CD14-positive monocyte (primary cell): ENCODE measurements around the gene GRIN1. TPM values are rescaled to one million over a fixed set of nuclear protein-coding genes. Genes with fewer than 3 reads are reported as not detected.

Source experiments
- DNase-seq, 3 donors: peaks; one replicate each; pipeline ENCODE4 v3.0.0-alpha.2; 2011 to 2022
- H2AFZ ChIP-seq: 2 replicates; pipeline ENCODE4 v1.6.0; 2012; ENCODE audit warnings: mild to moderate bottlenecking, low read depth, low read length, inconsistent platforms; ENCODE audit not compliant: insufficient read depth, poor library complexity, severe bottlenecking
- H3K27ac ChIP-seq, 2 donors: 1 replicate in 1 of 2; 2 replicates in 1 of 2; pipeline ENCODE4 v1.5.1; 2012 to 2013; ENCODE audit warnings: low read length in 2 of 2, control low read depth in 1 of 2, inconsistent platforms in 1 of 2, low read depth in 1 of 2, mild to moderate bottlenecking in 1 of 2
- H3K27me3 ChIP-seq, 2 donors: one replicate each; pipeline versions ENCODE4 v1.6.0 to v1.6.1; 2011 to 2013; ENCODE audit warnings: low read length in 2 of 2; ENCODE audit not compliant: control insufficient read depth in 2 of 2, insufficient read depth in 2 of 2
- H3K36me3 ChIP-seq, 2 donors: replicated peaks in 1 of 2; 1 replicate in 1 of 2; 2 replicates in 1 of 2; pipeline versions ENCODE4 v1.5.1 to v1.6.1; 2012 to 2013; ENCODE audit warnings: low read length in 2 of 2, control low read depth in 1 of 2, inconsistent platforms in 1 of 2, mild to moderate bottlenecking in 1 of 2; ENCODE audit not compliant: insufficient read depth in 2 of 2, control insufficient read depth in 1 of 2
- H3K4me1 ChIP-seq, 2 donors: 1 replicate in 1 of 2; 2 replicates in 1 of 2; pipeline versions ENCODE4 v1.5.1 to v1.6.1; 2012 to 2013; ENCODE audit warnings: low read length in 2 of 2, control low read depth in 1 of 2, inconsistent platforms in 1 of 2, mild to moderate bottlenecking in 1 of 2, moderate library complexity in 1 of 2; ENCODE audit not compliant: insufficient read depth in 2 of 2, control insufficient read depth in 1 of 2
- H3K4me2 ChIP-seq: replicated peaks from 2 replicates; pipeline ENCODE3; 2012; ENCODE audit warnings: low read length, moderate library complexity, mild to moderate bottlenecking; ENCODE audit not compliant: poor library complexity, severe bottlenecking; ENCODE audit errors: extremely low read depth
- H3K4me3 ChIP-seq, 3 experiments: fragments of 200-600 bp in 1 of 3; sonication (generic) in 1 of 3; replicated peaks in 1 of 3; 1 replicate in 2 of 3; 2 replicates in 1 of 3; pipeline ENCODE4 v1.5.1; 2011 to 2013; ENCODE audit warnings: low read length in 3 of 3, mild to moderate bottlenecking in 3 of 3, control low read depth in 2 of 3, low read depth in 2 of 3, inconsistent platforms in 1 of 3, moderate library complexity in 1 of 3
- H3K79me2 ChIP-seq: 2 replicates; pipeline ENCODE4 v1.6.0; 2012; ENCODE audit warnings: mild to moderate bottlenecking, control low read depth, inconsistent platforms, low read length, moderate library complexity; ENCODE audit not compliant: insufficient read depth
- H3K9ac ChIP-seq: 2 replicates; pipeline ENCODE4 v1.6.0; 2017; ENCODE audit warnings: low read length, mild to moderate bottlenecking; ENCODE audit not compliant: insufficient read depth, poor library complexity, severe bottlenecking
- H3K9me3 ChIP-seq, 2 donors: replicated peaks in 1 of 2; 1 replicate in 1 of 2; 2 replicates in 1 of 2; pipeline versions ENCODE4 v1.5.1 to v1.6.1; 2012 to 2013; ENCODE audit warnings: low read length in 2 of 2, control low read depth in 1 of 2; ENCODE audit not compliant: control insufficient read depth in 1 of 2, insufficient read depth in 1 of 2
- H4K20me1 ChIP-seq: 2 replicates; pipeline ENCODE4 v1.6.0; 2012; ENCODE audit warnings: mild to moderate bottlenecking, low read length, control low read depth, moderate library complexity; ENCODE audit not compliant: insufficient read depth
- H3K27ac Mint-ChIP-seq, 7 donors: one replicate each; pipeline ENCODE4 v1.8.0; 2020; ENCODE audit warnings: mild to moderate bottlenecking in 7 of 7, mixed read lengths in 7 of 7, moderate library complexity in 6 of 7, inconsistent platforms in 2 of 7
- H3K27me3 Mint-ChIP-seq, 3 donors: one replicate each; pipeline ENCODE4 v1.8.0; 2021 to 2022; ENCODE audit warnings: low read depth in 3 of 3, mild to moderate bottlenecking in 3 of 3, mixed read lengths in 3 of 3, moderate library complexity in 3 of 3, inconsistent platforms in 1 of 3
- H3K36me3 Mint-ChIP-seq, 2 donors: one replicate each; pipeline ENCODE4 v1.8.0; 2020; ENCODE audit warnings: mixed read lengths in 2 of 2, inconsistent platforms in 1 of 2, mild to moderate bottlenecking in 1 of 2
- H3K4me1 Mint-ChIP-seq: one replicate; pipeline ENCODE4 v1.8.0; 2020; ENCODE audit warnings: mild to moderate bottlenecking, mixed read lengths
- H3K4me3 Mint-ChIP-seq, 2 donors: one replicate each; pipeline ENCODE4 v1.8.0; 2020; ENCODE audit warnings: mild to moderate bottlenecking in 2 of 2, mixed read lengths in 2 of 2, moderate library complexity in 1 of 2
- H3K9me3 Mint-ChIP-seq, 7 donors: one replicate each; pipeline ENCODE4 v1.8.0; 2020 to 2022; ENCODE audit warnings: mixed read lengths in 7 of 7, mild to moderate bottlenecking in 6 of 7, moderate library complexity in 6 of 7, inconsistent platforms in 2 of 7
- CTCF ChIP-seq: fragments of 200-600 bp; IDR thresholded peaks from one replicate; pipeline ENCODE4 v1.8.0; 2022; ENCODE audit warnings: antibody characterized with exemption, mild to moderate bottlenecking
- WGBS: methylation state at CpG from one replicate; pipeline ENCODE4 v1.1.5; 2013; ENCODE audit warnings: missing lambda C conversion rate; ENCODE audit not compliant: insufficient coverage; 5-methylcytosine and 5-hydroxymethylcytosine counted together
- intact Hi-C, 2 donors: fragments of 100-400 bp; cut with micrococcal nuclease; formaldehyde crosslinking; loops; one replicate each; pipeline versions ENCODE4 v1.15.0 to v1.15.1; 2023
- polyA plus RNA-seq, 3 donors: library from polyadenylated mRNA; depleted of rRNA in 1 of 3; unstranded in 2 of 3; stranded (reverse) in 1 of 3; fragments of 300-500 nt in 2 of 3; fragments of >200 nt in 1 of 3; fragmentation: Illumina TruSeq in 2 of 3; gene quantifications; 1 replicate in 2 of 3; 2 replicates in 1 of 3; pipeline ENCODE4 v1.2.3, GENCODE V29; 2012 to 2021

The GRIN1 gene
- polyA plus RNA-seq, 3 donors = not detected

GRCh38 chr9:137170486-137171148 is 31.7 kb downstream of the GRIN1 start:
- Histone ChIP-seq H3K27ac (no peak overlapping the region), H4K20me1 (no peaks in the 10 kb centered on the region), H2AFZ (no peak overlapping the region), H3K4me2 (no peak overlapping the region), H3K27me3 (peaks cover 3 to 56% of the 10 kb centered on the region in 2 donors), H3K4me3 (no peak overlapping the region), H3K4me1 (peaks cover 0 to 6% of the 10 kb centered on the region in 2 donors), H3K36me3 (no peaks in the 10 kb centered on the region), H3K79me2 (no peaks in the 10 kb centered on the region), H3K9me3 (no peaks in the 10 kb centered on the region), H3K9ac (no peak overlapping the region)
- no peaks in the 10 kb centered on the region for H3K36me3 Mint-ChIP-seq
- DNase-seq = no peak
- H3K27me3 Mint-ChIP-seq = peaks cover 40 to 84% (median 69%) of the 10 kb centered on the region in 3 donors
- H3K27ac Mint-ChIP-seq = no peak overlapping the region
- TF ChIP-seq CTCF = no peak
- no peaks in the 10 kb centered on the region for H3K4me1 Mint-ChIP-seq
- 76% methylated on average over 7 of the region's 14 CpGs for WGBS
- H3K9me3 Mint-ChIP-seq = peaks cover 0 to 4% (median 0%) of the 10 kb centered on the region in 7 donors
- intact Hi-C loops = no loop called here
- peak overlapping the region in 1 of 2 donors; percentile 73 for H3K4me3 Mint-ChIP-seq

- intact Hi-C loops = no loop called here
- H3K4me3 ChIP-seq = no peak overlapping the region
- H3K4me3 Mint-ChIP-seq = peak overlapping the region in 1 of 2 donors; percentile 35
- DNase-seq = no peak
- WGBS = 88% methylated on average over 22 of the region's 22 CpGs
- peaks cover 3 to 53% of the 10 kb centered on the region in 2 donors for H3K27me3 ChIP-seq
- H2AFZ ChIP-seq = no peak overlapping the region
- H3K27me3 Mint-ChIP-seq = peaks cover 39 to 77% (median 64%) of the 10 kb centered on the region in 3 donors
- H3K36me3 ChIP-seq = no peaks in the 10 kb centered on the region
- no peak for TF ChIP-seq CTCF
- no peak overlapping the region for H3K27ac Mint-ChIP-seq
- peaks cover 0 to 6% of the 10 kb centered on the region in 2 donors for H3K4me1 ChIP-seq
- H3K9me3 ChIP-seq = no peaks in the 10 kb centered on the region
- H3K4me2 ChIP-seq = no peak overlapping the region
- no peaks in the 10 kb centered on the region for H3K79me2 ChIP-seq
- H3K9me3 Mint-ChIP-seq = peaks cover 0 to 4% (median 0%) of the 10 kb centered on the region in 7 donors
- no peak overlapping the region for H3K27ac ChIP-seq
- H3K4me1 Mint-ChIP-seq = no peaks in the 10 kb centered on the region
- H4K20me1 ChIP-seq = no peaks in the 10 kb centered on the region
- no peak overlapping the region for H3K9ac ChIP-seq
- no peaks in the 10 kb centered on the region for H3K36me3 Mint-ChIP-seq
Measured at GRCh38 chr9:137171149-137171900, 32.4 kb downstream of the GRIN1 start.
